Peyer's patch (tissue), 4 donors: Measurements from ENCODE around the gene PLPP1.

Source experiments
- POLR2A ChIP-seq, 2 donors: fragments of 450-650 bp; IDR thresholded peaks; one replicate each; pipeline ENCODE4 v1.5.1; 2017; ENCODE audit warnings: antibody characterized with exemption in 2 of 2, mild to moderate bottlenecking in 2 of 2, moderate library complexity in 2 of 2
- TF ChIP-seq, protein P1 (sequence below), 6 experiments: fragments of 450-650 bp in 4 of 6; fragments of 200-600 bp in 2 of 6; sonication (generic) in 1 of 6; IDR thresholded peaks; one replicate each; pipeline ENCODE4 v1.5.1; 2017 to 2019; ENCODE audit warnings: antibody characterized with exemption in 6 of 6, mild to moderate bottlenecking in 3 of 6, moderate library complexity in 1 of 6

DNA sequence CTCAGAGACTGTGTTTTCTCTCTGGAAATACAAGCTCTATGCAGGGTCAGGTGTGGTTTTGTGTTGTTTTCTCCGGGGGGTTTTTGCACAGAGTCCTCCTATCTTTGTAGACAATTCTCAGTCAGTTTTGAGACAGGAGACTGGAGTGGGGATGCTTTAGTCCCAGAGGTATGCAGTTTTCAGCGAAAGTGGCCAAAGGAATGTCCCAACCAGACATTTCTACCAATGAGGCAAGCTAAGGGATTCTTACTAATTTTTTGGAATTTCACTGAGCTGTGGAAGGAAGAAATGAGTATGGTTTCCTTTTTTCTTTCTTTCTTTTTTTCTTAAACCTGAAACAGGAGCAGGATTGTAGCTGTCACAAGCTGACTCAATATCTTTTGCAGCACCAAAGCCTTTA is 35.3 kb upstream of the PLPP1 start:
- no peak for TF ChIP-seq POLR2A (IDR thresholded peaks at IDR 0.05)
- TF ChIP-seq, protein P1, sequence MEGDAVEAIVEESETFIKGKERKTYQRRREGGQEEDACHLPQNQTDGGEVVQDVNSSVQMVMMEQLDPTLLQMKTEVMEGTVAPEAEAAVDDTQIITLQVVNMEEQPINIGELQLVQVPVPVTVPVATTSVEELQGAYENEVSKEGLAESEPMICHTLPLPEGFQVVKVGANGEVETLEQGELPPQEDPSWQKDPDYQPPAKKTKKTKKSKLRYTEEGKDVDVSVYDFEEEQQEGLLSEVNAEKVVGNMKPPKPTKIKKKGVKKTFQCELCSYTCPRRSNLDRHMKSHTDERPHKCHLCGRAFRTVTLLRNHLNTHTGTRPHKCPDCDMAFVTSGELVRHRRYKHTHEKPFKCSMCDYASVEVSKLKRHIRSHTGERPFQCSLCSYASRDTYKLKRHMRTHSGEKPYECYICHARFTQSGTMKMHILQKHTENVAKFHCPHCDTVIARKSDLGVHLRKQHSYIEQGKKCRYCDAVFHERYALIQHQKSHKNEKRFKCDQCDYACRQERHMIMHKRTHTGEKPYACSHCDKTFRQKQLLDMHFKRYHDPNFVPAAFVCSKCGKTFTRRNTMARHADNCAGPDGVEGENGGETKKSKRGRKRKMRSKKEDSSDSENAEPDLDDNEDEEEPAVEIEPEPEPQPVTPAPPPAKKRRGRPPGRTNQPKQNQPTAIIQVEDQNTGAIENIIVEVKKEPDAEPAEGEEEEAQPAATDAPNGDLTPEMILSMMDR (IDR thresholded peaks at IDR 0.05), result no peak
